Stimulated activated CD4-positive, alpha-beta T cell treated with anti-CD3 and anti-CD28 coated beads, TNF-alpha, amount 100 ng/mL, for 48 hours (primary cell): Measurements from ENCODE around the gene SIGLECL1.

ENCODE experiments used
- DNase-seq, 3 donors: peaks; one replicate each; pipeline ENCODE4 v3.0.0-alpha.2; 2020; ENCODE audit warnings: low read depth in 3 of 3

SIGLECL1 gene

DNA sequence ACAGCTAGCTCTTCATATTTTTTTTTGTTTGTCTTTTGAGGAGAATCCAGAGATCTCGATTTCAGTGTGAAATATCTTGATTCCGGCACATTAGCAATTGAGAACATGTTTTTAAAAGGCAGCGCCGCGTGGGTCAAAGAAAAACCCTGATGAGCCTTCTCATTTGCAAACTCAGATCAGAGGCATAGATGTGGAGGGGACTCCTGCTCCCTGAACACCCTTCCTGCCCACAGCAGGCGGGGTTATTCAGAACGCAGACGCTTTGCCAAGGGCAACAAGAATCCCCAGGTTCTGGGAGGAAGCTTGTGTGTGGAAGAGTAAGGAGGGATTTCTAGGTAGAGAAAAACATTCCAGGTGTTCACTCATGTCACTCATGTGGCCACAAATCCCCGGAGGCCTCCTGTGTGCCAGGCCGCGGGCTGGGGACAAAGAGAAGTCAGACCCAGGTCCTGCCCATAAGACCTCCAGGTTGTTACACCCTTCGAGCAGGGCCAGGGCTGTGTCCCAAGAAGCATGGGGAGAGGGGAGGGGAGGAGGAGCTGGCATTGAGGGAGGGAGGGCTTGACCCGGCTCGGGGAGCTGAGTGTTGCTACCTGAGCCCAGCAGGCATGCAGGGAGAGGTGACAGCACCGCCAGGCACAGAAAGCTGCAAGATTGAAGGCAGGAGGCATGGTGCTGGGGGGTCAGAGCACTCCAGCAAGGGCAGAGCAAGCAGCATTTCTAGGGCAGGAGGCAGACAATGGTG is 44.7 kb downstream of the SIGLECL1 start:
- DNase-seq, result no peak

DNA sequence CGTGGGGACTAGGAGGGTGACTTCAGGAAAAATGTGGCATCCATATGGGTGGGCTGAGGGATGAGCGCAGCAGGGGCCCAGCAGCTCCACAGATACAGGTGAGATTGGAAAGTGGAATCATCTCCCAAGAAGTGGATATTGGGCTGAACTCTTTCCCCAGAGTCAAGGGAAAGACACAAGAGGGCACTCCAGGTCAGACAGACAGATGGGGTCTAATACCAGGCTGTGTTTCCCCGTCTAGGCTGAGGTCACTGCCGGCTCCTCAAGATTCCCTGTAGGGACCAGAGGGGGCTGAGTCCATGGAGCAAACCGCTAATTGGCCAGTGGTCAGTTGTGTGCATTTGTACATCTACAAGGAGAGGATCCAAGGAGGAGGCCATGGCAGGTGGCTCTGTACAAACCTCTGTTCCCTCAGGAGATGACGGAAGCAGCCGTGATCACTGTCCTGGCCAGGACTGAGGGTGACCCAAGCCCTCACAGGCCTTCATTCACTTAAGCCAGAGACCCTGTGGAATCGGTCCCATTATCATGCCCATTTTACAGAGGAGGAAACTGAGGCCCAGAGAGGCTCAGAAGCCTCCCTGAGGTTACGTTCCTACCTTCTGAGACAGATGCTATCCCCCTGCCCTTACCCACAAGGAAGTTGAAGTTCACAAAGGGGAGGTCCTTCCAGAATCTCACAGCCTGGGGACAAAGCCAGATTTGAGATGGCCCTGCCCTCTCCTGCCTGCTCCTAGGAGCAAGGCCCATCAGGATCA is 45.6 kb downstream of the SIGLECL1 start:
- DNase-seq, result no peak

DNA sequence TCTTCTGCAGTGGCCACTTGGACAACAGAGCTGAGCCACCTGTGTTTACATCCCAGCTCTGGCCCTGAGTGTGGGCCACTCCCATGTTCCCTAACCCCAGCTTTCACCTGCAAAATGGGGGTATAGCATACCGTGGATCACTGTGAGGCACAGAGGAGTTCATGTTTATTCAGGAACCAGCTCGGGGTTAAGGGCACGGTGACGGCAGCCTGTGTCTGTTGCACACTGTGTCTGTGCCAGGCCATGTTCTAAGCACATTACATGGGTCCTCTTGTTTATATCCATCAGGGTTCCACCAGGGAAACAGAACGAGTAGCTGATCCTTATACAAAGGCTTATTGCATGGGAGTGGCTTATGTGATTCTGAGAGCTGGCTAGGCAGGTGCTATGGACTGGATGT is 46.5 kb downstream of the SIGLECL1 start:
- DNase-seq, result no peak

DNA sequence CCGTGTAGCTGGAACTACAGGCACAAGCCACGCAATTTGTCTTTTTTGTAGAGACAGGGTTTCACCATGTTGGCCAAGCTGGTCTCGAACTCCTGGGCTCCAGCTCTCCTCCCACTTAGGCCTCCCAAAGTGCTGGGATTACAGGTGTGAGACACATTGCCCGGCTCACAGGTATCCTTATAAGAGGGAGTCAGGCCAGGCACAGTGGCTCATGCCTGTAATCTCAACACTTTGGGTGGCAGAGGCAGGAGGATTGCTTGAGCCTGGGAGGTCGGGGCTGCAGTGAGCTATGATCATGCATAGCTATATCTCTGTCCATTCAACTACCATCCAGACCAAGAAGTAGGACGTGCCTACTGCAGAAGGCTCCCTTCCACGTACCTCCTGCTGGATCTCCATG is 50.4 kb downstream of the SIGLECL1 start:
- no peak for DNase-seq

DNA sequence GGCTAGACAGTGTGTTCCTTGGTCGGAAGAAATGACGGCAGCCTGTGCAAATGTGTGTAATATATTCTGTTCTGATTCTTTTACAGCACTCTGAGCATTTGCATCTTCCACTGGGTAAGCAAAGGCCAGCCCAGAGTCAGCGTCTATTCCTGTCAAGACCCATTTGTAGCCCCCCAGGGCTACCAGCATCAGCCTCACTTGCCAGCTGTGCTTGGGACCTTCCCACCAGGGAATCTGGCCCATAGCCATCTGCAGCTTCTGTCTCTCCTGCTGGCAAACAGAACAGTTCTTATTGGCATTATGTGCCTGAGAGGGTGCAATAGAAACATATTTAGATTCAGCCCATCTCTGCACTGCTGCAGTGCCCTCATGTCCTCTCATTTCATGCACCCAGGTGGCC is 54.6 kb downstream of the SIGLECL1 start:
- no peak for DNase-seq

DNA sequence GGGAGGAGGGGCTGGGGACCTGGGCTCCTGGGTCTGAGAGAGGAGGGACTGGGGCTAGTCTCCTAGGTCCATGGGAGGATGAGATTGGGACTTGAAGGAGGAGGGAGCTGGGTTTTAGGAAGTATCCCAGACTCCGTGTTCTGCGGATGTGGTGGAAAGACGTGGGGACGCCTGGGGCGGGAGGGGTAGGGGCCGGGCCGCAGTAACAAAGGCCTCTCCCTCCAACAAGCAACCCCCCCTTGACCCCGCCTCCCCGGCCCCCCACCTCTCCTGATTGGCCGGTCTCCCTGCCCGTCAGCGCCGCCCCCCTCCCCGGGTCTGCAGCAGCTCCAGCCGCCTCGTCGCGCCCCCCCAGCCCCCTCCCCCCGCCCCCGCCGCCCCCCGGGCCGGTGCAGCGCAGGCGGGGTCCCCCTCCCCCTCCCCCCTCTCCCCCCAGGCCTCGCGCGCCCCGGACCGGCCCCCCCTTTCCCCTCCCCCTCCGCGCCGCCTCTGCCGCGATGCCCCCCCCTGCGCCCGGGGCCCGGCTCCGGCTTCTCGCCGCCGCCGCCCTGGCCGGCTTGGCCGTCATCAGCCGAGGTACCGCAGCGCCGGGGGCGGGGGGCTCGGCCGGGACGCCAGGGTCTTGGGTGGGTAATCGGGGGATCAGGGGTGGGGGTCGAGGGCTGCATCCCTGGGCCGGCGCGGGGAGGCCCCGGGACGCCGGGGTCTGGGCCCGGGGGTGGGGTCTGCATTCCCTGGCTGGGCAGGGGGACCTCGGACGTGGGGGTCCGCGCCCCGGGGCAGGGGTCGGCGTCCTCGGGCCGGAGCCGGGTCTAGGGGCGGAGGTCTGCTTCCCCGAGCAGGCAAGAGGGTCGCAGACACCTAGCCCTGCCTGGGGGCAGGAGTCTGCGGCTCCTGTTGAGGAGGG is 60.7 kb downstream of the SIGLECL1 start, which contains the start of gene IGLON5:
Gene IGLON5, plus strand, starts transcription at position 294 of the 907 bp plus-strand sequence. Its CDS starts 204 bp downstream, at position 498.
- DNase-seq, result no peak

DNA sequence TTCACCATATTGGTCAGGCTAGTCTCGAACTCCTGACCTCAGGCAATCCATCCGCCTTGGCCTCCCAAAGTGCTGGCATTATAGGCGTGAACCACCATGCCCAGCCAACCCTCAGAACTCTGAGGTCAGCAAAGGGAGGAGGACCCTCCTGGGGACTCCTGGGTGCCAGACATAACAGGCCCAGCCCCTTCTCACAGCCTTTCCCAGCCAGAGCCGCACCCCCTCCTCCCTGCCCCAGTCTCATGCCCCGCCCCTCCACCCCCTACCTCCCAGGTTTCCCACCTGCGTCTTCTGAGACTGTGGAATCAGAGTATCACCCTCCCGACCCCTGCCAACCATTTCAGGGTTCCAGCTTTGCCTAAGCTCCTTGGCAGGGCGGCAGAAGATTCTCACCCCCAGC is 65.8 kb downstream of the SIGLECL1 start:
- no peak for DNase-seq

DNA sequence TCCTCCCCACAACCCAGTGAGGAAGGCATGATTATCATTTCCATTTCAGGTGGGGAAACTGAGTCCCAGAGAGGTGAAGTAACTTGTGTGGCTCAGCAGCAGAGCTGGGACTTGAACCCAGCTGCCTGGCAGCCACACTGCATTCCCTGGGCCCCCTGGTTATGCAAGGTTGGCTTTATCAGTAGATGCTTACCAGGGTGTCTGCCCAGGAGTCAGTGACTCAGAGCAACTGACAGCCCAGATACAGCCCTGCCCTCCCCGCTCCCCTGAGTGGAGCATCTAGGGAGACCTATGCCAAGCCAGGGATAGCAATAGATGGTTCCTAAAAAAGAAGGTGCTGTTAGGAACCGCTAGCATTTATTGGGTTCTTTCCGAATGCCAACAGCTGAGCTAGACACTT is 66.5 kb downstream of the SIGLECL1 start:
- no peak for DNase-seq

DNA sequence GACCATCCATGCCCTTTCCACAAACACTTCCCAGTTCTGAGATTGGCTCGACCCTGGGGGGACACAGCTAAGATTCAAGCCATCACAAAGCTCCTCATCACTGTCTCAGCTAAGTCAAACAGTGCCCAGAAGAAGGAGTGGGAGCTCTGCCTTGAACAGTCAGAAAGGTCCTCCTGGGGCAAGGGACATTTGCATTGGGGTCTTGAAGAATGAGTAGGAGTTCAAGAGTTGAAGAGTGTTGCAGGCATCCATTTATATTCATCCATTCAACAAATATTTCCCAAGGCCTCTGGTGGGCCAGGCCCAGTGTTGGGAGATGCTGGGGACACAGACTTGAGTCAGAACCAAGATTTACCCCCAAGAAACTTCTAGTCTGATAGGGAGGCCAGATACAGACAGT is 67.1 kb downstream of the SIGLECL1 start:
- no peak for DNase-seq
